Adipose tissue (tissue), 3 donors: Measurements from ENCODE around the gene ST3GAL2. TPM values are rescaled to one million over a fixed set of nuclear protein-coding genes. Genes with fewer than 3 reads are reported as not detected.
"Not testable (repeated sequence)": the region's sequence is repeated elsewhere in the genome, so short reads cannot be mapped to it uniquely, and the experiment has no call there.

Experiments
- H3K27ac ChIP-seq: one replicate; pipeline ENCODE4 v1.5.1; 2013; ENCODE audit warnings: low read depth, low read length
- WGBS, 3 donors: extraction: QIAGEN DNeasy Blood & Tissue Kit; methylation state at CpG; one replicate each; pipeline ENCODE4 v1.1.7; 2013; 5-methylcytosine and 5-hydroxymethylcytosine counted together
- polyA plus RNA-seq, 3 donors: library from polyadenylated mRNA; stranded (reverse); fragments of 200-250 nt; gene quantifications; one replicate each; pipeline ENCODE4 v1.2.3, GENCODE V29; 2013
- donor health status: healthy with polysubstance abuse.
- donor health status: Bipolar disorder and iron deficiency.
- donor health status: healthy.

Gene ST3GAL2
- polyA plus RNA-seq, 3 donors: 3.3 to 11.9 (median 10.5) TPM

DNA sequence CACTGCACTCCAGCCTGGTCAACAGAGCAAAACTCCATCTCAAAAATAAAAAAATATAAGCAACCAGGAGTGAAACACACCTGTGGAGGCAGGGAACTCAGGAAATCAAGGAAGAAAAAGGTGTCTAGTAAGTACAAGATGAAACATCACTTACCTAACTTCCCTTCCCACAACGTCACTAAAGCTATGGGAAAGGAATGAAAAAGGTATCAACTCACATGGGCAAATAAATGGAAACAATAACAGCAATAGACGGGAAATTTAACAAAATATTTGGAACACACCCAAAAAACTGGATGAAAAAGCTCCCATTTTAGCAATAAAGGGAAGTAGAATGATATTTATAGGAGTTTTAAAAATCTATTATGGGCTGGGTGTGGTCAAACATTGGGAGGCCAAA, 61.1 kb downstream of the ST3GAL2 start:
- H3K27ac ChIP-seq: no peak overlapping the region
- WGBS, 3 donors: 70 to 80% (median 73%) methylated on average over 2 of the region's 2 CpGs

DNA sequence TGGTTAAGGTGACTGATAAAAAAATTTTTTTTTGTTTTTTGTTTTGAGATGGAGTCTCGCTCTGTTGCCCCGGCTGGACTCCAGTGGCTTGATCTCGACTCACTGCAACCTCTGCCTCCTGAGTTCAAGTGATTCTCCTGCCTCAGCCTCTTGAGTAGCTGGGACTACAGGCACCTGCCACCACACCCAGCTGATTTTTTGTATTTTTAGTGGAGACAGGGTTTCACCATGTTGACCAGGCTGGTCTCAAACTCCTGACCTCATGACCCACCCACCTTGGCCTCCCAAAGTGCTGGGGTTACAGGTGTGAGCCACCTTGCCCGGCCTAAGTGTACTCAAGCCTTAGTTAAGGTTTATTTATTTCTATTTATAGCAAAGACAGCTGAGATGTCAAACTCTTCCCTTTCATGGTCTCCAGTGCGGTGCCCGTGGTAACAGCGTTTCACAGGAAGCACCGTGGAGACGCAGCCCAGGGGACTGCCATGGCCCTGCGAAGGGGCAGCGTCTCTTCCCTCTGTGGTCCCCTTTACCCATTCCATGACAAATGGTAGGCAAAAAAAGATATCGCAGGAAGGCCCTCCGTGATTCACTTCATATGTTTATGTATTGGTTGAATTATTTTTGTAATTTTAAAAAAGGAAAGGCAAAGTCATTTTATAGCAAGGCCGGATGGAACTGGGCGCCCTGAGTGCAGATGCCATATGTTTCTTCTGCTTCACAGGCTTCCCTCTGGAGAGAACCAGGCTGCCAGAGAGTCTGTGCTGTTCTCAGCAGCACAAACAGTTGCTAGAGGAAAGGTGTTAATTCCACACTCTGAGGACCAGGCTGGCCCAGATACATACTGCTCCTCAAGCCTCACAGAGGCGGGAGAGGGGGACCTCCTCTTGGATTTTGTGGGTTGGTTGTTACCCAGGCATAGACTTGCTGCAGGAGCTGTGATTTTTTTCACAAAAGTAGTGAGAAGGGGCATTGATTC, 63.0 kb downstream of the ST3GAL2 start:
- 87 to 90% (median 88%) methylated on average over 16 of the region's 16 CpGs for WGBS, 3 donors
- H3K27ac ChIP-seq: no peak overlapping the region

DNA sequence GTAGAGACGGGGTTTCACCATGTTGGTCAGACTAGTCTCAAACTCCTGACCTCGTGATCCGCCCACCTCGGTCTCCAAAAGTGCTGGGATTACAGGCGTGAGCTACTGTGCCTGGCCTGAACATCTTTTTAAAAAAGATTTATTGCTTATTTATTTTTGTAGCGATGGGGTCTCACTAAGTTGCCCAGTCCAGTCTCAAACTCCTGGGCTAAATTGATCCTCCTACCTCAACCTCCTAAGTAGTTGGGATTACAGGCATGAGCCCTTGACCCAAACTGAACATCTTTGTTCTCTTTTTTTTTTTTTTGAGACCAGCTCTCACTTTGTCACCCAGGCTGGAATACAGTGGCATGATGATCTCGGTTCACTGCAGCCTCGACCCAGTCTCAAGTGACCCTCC, 64.7 kb downstream of the ST3GAL2 start:
- 95 to 99% (median 95%) methylated on average over 8 of the region's 8 CpGs for WGBS, 3 donors
- no peak overlapping the region for H3K27ac ChIP-seq

- WGBS, 3 donors: 95 to 98% (median 97%) methylated on average over 22 of the region's 22 CpGs
Observed at GRCh38 chr16:70372921-70373728, 65.8 kb downstream of the ST3GAL2 start.

GRCh38 chr16:70370924-70371323, 68.0 kb downstream of the ST3GAL2 start:
- WGBS, 3 donors: 93 to 100% (median 93%) methylated on average over 10 of the region's 10 CpGs
- H3K27ac ChIP-seq: no peak overlapping the region

More at GRCh38 chr16:70372921-70373728, 65.8 kb downstream of the ST3GAL2 start:
- no peak overlapping the region for H3K27ac ChIP-seq

- WGBS, 3 donors: 43 to 53% (median 48%) methylated on average over 10 of the region's 10 CpGs
- H3K27ac ChIP-seq: not testable (repeated sequence)
Observed at GRCh38 chr16:70370145-70370544, 68.8 kb downstream of the ST3GAL2 start.

- no peak overlapping the region for H3K27ac ChIP-seq
- WGBS, 3 donors: 87 to 94% (median 94%) methylated on average over 5 of the region's 5 CpGs
Observed at GRCh38 chr16:70364399-70364798, 74.5 kb downstream of the ST3GAL2 start.

- WGBS, 3 donors: 88 to 95% (median 95%) methylated on average over 7 of the region's 7 CpGs
- H3K27ac ChIP-seq: no peak overlapping the region
Observed at GRCh38 chr16:70359552-70359951, 79.3 kb downstream of the ST3GAL2 start.

DNA sequence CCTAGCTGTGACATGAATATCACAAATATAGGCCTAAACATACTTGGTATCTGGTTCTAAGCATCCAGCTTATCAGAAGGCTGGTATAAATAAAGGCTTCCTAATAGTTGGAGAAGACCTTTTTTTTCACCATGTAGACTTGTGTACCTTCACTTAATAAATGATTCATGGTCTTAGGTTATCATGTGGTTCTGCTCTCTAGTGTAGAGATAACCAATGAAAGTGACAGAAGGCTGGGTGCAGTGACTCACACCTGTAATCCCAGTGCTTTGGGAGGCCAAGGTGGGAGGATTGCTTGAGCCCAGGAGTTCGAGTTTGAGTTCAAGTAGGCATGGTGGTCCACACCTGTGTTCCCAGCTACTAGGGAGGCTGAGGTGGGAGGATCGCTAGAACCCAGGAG, 89.1 kb downstream of the ST3GAL2 start:
- 89 to 91% (median 90%) methylated on average over 2 of the region's 2 CpGs for WGBS, 3 donors

GRCh38 chr16:70348991-70349390, 89.9 kb downstream of the ST3GAL2 start:
- no peak overlapping the region for H3K27ac ChIP-seq
- WGBS, 3 donors: 48 to 54% (median 51%) methylated on average over 2 of the region's 2 CpGs

More for the DNA sequence above, 89.1 kb downstream of the ST3GAL2 start:
- H3K27ac ChIP-seq: no peak overlapping the region

GRCh38 chr16:70345840-70346239, 93.1 kb downstream of the ST3GAL2 start:
- WGBS, 3 donors: 79 to 89% (median 88%) methylated on average over 10 of the region's 10 CpGs
- no peak overlapping the region for H3K27ac ChIP-seq

DNA sequence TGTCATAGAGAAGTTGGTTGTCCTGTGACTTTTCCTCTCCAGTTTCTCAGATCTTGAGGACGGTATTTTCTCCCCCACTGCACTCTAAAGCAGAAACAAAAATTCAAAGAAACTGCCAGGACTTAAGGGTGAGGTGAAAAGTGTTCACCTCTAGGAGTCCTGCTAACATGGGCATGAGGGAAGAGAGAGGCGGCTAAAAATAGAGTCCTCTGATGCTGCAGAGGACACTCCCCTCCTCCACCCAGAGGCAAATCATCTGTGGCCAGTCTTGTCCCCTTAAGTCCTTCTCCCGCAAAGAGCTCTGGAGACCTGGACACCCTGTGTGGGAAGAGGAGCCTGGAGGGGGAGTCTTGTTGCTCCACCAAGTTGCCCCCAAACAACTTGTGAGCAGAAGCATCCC, 96.9 kb downstream of the ST3GAL2 start:
- H3K27ac ChIP-seq: no peak overlapping the region
- whole genome bisulfite sequencing, 3 donors: 70 to 81% (median 77%) methylated on average over 3 of the region's 3 CpGs

DNA sequence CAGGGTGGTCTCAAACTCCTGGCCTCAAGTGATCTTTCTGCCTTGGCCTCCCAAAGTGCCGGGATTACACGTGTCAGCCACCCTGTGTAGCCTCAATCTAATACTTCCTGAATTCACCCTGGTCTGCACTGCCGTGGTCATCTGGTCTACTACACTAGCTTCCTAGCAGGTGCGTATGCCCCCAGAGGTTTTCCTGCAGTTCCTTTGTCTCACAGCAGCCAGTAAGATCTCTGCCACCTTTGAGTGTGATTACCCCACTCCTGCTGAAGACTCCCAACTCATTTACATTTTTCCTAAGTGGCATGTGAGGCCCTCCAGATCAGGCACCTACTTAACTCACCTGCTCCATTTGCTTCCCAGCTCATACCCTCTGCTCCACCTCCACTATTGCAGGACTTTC, 97.3 kb downstream of the ST3GAL2 start:
- 66 to 69% (median 69%) methylated on average over 4 of the region's 4 CpGs for WGBS, 3 donors
- H3K27ac ChIP-seq: no peak overlapping the region

DNA sequence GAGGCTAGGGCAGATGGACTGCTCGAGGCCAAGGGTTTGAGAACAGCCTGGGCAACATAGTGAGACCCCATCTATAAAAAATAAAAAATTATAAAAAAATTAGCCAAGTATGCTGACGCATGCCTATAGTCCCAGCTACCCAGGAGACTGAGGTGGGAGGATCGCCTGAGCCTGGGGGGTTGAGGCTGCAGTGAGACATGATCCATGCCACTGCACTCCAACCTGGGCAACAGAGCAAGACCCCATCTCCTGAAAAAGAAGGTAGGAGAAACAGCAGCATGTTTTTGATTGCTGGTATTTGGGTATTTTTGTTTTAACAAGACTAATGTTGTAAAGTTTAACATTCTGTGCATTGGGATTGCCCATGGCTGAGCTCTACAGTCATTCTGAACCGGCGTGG, 101.1 kb downstream of the ST3GAL2 start:
- 96 to 99% (median 97%) methylated on average over 5 of the region's 5 CpGs for WGBS, 3 donors
- H3K27ac ChIP-seq: no peak overlapping the region

DNA sequence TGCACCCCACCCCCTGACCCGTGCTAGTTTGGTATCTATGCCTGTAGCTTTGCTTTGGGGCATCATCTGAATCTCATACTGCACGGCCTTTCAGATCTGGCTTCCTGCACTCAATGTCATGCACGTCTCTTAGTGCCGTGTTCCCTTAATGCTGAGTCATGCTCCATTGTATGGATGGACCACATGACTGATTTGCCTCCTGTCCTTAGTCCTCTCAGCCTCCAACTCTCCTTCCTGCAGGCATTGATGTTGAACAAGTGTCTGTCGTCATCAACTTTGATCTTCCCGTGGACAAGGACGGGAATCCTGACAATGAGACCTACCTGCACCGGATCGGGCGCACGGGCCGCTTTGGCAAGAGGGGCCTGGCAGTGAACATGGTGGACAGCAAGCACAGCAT, 106.2 kb downstream of the ST3GAL2 start:
- H3K27ac ChIP-seq: not testable (repeated sequence)
- WGBS, 3 donors: 57 to 76% (median 75%) methylated on average over 5 of the region's 12 CpGs

GRCh38 chr16:70331588-70332358, 107.1 kb downstream of the ST3GAL2 start:
- 58 to 71% (median 70%) methylated on average over 6 to 9 of the region's 9 CpGs for WGBS, 3 donors
- H3K27ac ChIP-seq: no peak overlapping the region

GRCh38 chr16:70331091-70331490, 107.8 kb downstream of the ST3GAL2 start:
- H3K27ac ChIP-seq: no peak overlapping the region
- 82 to 93% (median 90%) methylated on average over 1 of the region's 1 CpG for WGBS, 3 donors
